Activated CD4-positive, alpha-beta T cell treated with anti-CD3 and anti-CD28 coated beads, Interleukin-2, amount 50 U/mL, for 1 hour (primary cell): ENCODE results near the gene GIPC3.
"Not testable (repeated sequence)": the region's sequence is repeated elsewhere in the genome, so short reads cannot be mapped to it uniquely, and the experiment has no call there.

ENCODE experiments used
- DNase-seq: peaks from one replicate; pipeline ENCODE4 v3.0.0-alpha.2; 2020

GIPC3 gene

DNA sequence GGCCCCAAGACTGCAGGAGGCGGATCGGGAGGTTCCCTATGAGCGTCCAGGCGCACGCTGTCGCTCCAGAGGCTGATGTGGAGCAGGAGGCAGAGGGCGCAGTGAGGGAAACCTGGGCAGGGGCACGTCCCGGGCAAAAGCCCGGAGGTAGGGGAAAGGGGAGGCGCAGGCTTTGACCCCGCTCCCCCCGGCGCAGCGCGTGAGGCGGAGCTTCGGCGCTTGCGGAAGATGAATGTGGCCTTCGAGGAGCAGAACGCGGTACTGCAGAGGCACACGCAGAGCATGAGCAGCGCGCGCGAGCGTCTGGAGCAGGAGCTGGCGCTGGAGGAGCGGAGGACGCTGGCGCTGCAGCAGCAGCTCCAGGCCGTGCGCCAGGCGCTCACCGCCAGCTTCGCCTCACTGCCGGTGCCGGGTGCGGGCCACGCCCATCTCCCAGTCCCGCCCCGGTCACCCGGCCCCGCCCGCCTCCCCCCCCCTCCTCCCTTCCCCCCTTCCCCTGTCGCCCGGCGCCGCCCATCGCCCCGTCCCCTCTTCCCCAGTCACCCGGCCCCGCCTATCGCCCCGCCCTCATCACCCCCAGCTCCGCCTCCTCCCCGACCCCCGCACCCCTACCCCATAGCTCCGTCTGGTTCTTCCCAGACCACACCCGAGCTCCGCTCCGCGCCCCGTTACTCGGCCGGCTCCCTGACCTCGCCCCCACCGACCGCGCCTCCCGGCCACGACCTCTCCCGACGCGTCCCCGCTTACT is 8.4 kb upstream of the GIPC3 start:
- no peak for DNase-seq

DNA sequence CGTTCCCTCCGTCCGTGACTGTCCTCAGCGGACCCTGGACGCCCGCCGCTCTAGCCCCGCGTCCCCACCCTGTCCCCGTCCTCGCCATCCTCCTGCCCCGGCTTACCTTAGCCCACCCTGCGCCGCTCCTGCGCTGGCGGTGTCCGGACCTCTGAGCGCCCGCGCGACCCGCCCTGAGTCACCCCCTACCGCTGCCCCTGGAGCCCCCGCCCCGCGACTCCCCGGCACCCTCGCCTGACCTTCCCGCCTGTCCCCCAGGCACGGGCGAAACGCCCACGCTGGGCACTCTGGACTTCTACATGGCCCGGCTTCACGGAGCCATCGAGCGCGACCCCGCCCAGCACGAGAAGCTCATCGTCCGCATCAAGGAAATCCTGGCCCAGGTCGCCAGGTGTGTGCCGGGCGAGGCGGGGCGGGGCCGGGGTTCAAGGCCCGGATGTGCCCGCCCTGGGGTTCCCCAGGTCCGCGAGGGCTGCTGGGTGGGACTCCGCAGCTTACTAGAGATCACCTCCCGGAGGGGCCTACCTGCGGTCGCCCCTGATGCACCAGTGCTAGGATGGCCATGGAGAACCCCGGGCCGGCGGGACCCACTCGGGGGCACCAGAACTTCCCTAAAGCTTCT is 7.4 kb upstream of the GIPC3 start:
- DNase-seq, result no peak

- DNase-seq, result no peak
These were observed 6.9 kb upstream of the GIPC3 start for GRCh38 chr19:3578390-3578789.

DNA sequence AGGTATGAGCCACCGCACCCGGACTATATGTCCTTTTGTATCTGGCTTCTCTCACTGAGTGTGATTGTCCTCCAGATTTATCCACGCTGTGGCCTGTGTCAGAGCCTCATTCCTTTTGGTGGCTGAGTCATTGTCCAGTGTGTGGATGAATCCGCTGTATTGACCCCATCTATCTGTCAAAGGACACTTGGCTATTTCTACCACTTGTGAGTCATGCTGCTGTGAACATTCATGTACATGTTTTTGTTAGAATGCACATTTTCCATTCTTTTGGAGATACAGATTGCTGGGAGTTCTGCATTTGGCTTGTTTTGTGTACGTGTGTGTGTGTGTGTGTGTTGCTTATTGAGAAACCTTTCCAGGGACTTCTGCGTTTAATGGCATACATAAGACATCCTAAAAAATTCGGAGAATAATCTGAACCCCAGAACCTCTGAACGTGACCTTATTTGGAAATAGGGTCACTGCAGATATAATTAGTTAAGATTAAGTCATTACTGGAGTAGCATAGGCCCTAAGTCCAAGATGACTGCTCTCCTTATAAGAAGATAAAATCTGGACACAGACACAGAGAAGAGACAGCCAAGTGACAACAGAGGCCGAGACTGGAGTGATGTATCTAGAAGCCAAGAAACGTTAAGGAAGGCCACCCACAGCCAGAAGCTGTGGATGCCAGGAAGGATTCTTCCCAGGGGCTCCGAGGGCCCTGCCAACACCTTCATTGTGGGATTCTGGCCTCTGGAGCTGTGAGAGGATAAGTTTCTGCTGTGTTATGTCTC is 4.9 kb upstream of the GIPC3 start:
- DNase-seq, result no peak

DNA sequence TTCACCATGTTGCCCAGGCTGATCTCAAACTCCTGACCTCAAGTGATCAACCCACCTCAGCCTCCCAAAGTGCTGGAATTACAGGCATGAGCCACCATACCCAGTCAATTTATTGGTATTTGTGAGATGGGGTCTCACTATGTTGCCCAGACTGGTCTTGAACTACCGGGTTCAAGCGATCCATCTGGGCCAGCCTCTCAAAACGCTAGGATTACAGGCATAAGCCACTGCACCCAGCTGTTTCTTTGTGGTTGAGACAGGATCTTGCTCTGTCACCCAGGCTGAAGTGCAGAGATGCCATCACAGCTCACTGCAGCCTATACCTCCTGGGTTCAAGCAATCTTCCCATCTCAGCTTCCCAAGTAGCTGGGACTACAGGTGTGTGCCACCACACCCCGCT is 3.5 kb upstream of the GIPC3 start:
- not testable (repeated sequence) for DNase-seq

- not testable (repeated sequence) for DNase-seq
These were observed 1.1 kb upstream of the GIPC3 start for GRCh38 chr19:3584036-3584802.

GRCh38 chr19:3586127-3586626 is 899 bp downstream of the GIPC3 start:
- DNase-seq, result peak; percentile 48

GRCh38 chr19:3586707-3587346 is 1.5 kb downstream of the GIPC3 start:
- no peak for DNase-seq

DNA sequence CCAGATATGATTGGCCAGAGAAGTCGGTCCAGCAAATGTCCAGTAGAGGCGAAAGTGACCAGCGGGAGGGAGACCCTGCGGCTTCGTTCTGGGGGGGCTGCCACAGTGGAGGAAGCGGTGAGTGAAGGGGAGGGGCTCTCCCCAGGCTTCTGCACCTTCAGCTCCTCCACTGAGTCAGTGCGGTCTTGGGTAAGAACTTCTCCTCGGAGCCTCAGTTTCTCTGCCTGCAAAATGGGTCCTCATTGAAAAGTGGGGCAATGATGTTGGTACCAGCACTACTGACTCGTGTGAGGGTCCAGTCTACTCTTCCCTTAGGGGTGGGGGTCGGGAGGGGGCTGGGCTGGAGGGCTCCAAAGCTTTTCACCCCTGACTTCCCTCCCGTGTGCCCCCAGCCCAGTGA is 4.2 kb downstream of the GIPC3 start:
- DNase-seq, result no peak

DNA sequence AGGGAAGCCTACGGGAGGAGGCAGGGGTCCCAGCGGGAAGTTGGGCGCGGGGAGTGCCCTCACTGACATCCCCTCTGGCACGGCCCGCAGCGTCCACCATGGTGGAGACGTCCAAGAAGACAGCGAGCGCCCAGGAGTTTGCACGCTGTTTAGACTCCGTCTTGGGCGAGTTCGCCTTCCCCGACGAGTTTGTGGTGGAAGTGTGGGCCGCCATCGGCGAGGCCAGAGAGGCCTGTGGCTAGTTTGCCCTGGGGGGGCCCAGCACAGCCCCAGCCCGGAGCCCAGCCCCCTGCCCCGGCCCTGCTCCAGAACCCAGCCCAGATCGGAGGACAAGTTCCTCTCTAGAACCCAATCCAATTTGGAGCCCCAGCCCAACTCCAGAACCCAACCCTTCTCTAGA is 4.7 kb downstream of the GIPC3 start:
- DNase-seq, result no peak

- DNase-seq, result no peak
These were observed 5.8 kb downstream of the GIPC3 start for GRCh38 chr19:3590991-3591659.

DNA sequence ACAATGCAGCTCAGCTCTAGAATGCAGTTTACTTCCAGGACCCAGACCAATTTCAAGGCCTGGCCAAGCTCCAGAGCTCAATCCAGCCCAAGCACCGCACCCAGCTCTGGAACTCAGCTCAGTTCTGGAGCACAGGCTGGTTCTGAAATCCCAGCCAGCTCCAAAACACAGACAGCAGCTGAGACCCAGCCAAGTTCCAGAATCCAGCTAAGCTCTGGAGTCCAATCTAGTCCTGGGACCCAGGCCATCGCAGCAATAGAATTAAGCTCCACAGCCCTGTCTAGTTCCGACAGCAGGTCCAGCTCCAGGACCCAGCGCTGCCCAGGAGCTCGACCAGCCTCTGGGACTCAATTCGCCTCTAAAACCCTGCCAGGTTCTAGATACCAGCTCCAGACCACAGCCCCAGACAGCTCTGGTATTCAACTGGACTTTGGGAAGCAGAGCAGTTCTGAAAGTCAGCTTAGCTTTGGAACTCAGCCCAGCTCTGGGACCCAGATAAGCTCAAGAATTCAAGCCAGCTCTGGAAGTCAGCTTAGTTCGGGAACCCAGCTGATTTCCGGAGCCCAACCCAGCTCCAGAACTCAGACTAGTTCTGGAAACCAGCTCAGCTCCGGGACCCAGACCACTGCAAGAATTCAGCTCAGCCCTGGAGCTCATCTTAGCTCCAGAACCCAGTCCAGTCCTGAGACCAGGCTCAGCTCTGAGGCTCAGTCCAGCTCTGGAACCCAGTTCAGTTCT is 6.8 kb downstream of the GIPC3 start:
- no peak for DNase-seq

- no peak for DNase-seq
These were observed 7.9 kb downstream of the GIPC3 start for GRCh38 chr19:3593156-3593555.

GRCh38 chr19:3595521-3596061 is 10.3 kb downstream of the GIPC3 start:
- no peak for DNase-seq

GRCh38 chr19:3599776-3600187 is 14.5 kb downstream of the GIPC3 start:
- no peak for DNase-seq

DNA sequence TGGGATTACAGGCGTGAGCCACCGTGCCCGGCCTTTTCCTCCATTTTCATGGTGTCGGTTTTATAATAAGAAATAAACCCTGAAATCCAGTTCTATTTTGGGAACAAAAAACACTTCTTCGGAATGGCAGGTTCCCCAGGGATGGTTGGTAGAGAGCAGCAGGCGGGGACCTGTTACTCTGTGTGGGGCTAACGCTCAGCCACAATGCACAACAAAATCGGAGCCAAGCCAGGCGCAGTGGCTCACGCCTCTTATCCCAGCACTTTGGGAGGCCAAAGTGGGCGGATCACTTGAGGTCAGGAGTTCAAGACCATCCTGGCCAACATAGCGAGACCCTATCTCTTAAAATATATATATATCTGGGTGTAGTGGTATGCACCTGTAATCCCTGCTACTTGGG is 15.7 kb downstream of the GIPC3 start:
- no peak for DNase-seq

GRCh38 chr19:3603121-3603811 is 18.0 kb downstream of the GIPC3 start:
- DNase-seq, result no peak

GRCh38 chr19:3604227-3604986 is 19.1 kb downstream of the GIPC3 start:
- DNase-seq, result no peak

GRCh38 chr19:3604987-3605343 is 19.7 kb downstream of the GIPC3 start:
- no peak for DNase-seq

DNA sequence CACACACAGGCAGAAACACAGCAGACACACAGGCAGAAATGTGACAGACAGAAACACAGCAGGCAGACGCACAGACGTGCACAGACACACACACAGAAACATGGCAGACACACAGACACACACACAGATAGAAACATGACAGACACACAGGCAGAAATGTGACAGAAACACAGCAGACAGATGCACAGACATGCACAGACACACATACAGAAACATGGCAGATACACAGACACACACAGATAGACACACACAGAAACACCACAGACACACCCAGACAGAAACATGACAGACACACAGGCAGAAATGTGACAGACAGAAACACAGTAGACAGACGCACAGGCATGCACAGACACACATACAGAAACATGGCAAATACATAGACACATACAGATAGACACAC is 20.1 kb downstream of the GIPC3 start:
- DNase-seq, result no peak
